T-helper 2 cell treated with Interferon-gamma antibody and Interleukin-4, amounts not matched to agents 5 μg/mL and 100 μg/mL, for 36 hours (primary cell): ENCODE data around the gene CHD5.

ENCODE experiments used
- DNase-seq: peaks from one replicate; pipeline ENCODE4 v3.0.0; 2021; ENCODE audit warnings: low spot score
- H3K27ac Mint-ChIP-seq: one replicate; pipeline ENCODE4 v1.8.0; 2021; ENCODE audit warnings: mild to moderate bottlenecking, mixed read lengths
- H3K27me3 Mint-ChIP-seq: one replicate; pipeline ENCODE4 v1.8.0; 2021; ENCODE audit warnings: low read depth, mixed read lengths
- H3K36me3 Mint-ChIP-seq: one replicate; pipeline ENCODE4 v1.8.0; 2021; ENCODE audit warnings: low read depth, mixed read lengths
- H3K4me1 Mint-ChIP-seq: one replicate; pipeline ENCODE4 v1.8.0; 2021; ENCODE audit warnings: low read depth, mixed read lengths
- H3K4me3 Mint-ChIP-seq: one replicate; pipeline ENCODE4 v1.8.0; 2022; ENCODE audit warnings: mild to moderate bottlenecking, moderate library complexity, mixed read lengths
- H3K9me3 Mint-ChIP-seq: one replicate; pipeline ENCODE4 v1.8.0; 2021; ENCODE audit warnings: mixed read lengths

Gene CHD5

DNA sequence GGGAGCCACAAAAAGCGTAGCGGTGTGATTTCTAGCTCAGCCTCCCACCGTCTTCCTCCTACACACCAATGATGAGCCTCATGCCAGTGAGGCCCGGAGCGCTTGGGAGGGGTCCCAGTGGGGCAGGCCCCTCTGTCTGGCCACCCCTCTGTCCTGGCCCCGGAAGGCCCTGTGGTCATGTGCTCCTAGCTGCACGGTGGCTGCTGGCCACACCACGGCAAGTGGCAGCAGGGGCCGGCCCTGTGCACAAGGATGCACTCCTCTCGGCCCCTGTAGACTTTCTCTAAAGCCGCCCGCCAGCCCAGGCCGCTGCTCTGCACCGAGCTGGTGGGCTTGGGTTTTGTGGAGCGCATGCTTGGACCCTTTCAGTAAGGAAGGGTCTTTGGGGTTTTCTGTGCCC is 80.8 kb downstream of the CHD5 start:
- Mint-ChIP-seq H3K4me3 (no peak overlapping the region), H3K27me3 (no peaks in the 10 kb centered on the region), H3K27ac (no peak overlapping the region), H3K9me3 (no peaks in the 10 kb centered on the region), H3K36me3 (peaks cover 22% of the 10 kb centered on the region), H3K4me1 (no peaks in the 10 kb centered on the region)
- DNase-seq, result no peak

DNA sequence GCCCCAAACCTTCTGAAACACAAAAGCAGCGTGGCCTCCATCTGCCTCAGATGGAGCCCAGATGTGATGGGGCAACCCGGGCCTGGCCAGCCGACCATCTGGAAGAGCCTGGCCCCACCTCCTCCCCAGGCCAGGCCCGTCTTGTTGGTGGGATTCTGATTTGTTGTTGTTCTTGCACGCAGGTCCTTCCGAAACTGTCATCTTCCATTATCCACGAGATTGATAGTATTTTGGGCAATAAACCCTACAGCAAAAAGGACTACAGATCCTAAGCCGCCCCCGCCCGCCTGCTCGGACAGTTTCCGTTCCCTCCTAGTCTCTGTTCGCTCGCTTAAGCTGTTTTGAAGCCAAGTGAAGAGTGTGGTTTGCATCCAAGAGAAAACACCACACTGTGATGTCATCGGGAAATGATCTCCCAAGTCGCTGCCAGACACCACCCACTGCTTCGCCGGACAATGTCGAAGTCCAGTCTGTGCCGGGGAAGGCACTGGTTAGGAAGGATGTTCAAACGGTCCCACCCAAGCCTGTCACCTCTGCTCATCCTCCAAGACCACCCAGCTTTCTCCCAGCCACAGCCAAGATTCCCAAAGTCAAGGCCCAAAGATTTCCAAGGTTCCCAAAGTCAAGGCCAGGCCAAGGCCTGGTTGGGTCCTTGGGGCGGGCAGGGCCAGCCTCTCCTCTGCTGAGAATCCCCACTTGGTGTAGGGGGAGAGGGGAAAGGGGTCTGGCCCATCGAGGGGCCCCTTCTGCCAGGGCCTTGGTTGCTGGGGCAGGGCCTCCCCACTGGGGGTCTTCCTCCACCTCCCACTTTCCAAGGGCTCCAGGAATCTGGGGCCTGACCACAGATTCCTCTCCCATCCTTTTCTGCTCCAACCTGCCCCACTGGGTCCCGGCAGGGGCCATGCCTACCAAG is 81.6 kb downstream of the CHD5 start:
- H3K27ac Mint-ChIP-seq, result no peak overlapping the region
- no peaks in the 10 kb centered on the region for H3K9me3 Mint-ChIP-seq
- no peak overlapping the region for H3K4me3 Mint-ChIP-seq
- H3K36me3 Mint-ChIP-seq, result peaks cover 30% of the 10 kb centered on the region
- no peaks in the 10 kb centered on the region for H3K4me1 Mint-ChIP-seq
- no peaks in the 10 kb centered on the region for H3K27me3 Mint-ChIP-seq
- no peak for DNase-seq

DNA sequence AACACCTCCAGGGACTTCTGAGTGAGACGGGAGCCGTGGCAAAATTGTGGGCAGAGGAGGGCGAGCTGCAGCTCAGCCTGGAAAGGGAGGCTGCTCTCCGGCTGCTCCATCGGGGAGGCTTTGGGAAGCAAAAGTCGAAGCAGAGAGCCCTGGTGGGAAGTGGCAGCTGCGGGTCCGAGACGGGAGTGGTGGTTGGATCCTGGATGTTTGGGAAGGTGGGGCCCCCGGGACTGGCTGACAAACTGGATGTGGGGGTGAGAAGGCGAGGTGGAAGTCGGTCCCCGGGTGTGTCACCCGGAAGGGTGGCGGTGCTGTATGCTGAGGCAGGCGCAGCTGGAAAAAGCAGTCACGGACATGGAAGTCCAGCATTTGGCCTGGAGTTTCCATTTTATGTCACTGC is 82.3 kb downstream of the CHD5 start:
- Mint-ChIP-seq H3K4me3 (no peak overlapping the region), H3K27me3 (no peaks in the 10 kb centered on the region), H3K9me3 (no peaks in the 10 kb centered on the region), H3K36me3 (peaks cover 36% of the 10 kb centered on the region), H3K4me1 (no peaks in the 10 kb centered on the region), H3K27ac (peak overlapping the region; percentile 2)
- no peak for DNase-seq

DNA sequence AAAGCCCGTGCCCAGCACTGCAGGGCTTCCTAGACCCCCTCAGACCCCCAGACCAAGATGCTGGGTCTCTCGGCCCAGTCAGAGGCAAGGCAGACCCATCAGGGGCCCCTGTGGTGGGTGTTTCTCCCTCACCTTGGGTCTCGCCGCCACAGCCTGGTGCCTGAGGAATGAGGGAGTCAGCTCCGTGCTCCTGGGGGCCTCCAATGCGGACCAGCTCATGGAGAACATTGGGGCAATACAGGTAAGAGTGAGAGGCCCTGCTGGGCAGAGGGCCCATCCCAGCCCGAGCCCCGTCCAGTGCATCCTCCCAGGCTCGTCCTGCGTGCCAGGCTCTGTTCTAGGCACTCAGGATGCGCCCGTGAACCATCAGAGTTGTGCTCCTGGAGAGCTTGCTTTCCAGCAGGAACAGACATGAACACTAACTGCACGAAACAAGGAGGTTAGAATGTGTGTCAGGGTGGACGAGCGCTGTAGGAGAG is 83.0 kb downstream of the CHD5 start:
- H3K4me3 Mint-ChIP-seq, result no peak overlapping the region
- H3K4me1 Mint-ChIP-seq, result no peaks in the 10 kb centered on the region
- H3K36me3 Mint-ChIP-seq, result peaks cover 36% of the 10 kb centered on the region
- peak overlapping the region; percentile 2 for H3K27ac Mint-ChIP-seq
- H3K27me3 Mint-ChIP-seq, result no peaks in the 10 kb centered on the region
- DNase-seq, result no peak
- no peaks in the 10 kb centered on the region for H3K9me3 Mint-ChIP-seq

DNA sequence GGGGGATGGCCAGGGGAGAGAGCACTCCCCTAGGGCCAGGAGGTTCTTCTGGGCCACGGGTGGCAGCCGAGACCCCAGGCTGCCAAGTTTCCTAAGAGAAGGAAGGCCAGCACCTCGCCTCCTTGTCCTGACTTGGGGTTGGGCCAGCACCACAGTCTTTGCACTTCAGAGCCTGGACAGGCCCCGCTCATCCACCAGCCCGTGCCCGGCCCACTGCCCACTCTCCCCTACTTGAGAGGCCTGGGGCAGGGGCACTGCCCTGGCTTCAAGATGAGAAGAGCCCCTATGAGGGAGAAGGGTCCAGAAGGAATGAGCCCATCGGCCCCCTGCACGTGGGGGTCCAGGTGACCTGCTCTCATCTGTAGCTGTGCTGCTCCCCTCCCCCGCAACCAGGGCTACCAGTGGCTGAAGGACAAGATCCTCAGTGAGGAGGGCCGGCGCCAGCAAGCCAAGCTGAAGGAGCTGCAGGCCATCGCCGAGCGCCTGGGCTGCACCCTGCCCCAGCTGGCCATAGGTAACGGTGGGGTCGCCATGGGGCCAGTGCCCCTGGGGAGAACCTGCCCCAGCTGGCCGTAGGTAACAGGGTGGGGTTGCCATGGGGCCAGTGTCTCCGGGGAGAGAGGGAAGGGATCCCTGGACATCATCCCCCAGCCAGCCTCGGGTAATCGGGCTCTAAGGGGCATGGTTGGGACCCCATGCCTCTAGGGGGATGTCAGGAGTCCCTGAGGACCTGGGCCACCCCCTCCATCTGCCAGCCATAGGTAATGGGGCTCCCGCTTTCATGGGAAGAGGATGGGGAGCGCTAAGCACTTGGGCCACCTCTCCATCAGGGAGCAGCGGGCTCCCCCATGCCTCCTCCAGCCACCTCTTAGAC is 83.6 kb downstream of the CHD5 start:
- Mint-ChIP-seq H3K4me3 (no peak overlapping the region), H3K4me1 (no peaks in the 10 kb centered on the region), H3K9me3 (no peaks in the 10 kb centered on the region), H3K27me3 (no peaks in the 10 kb centered on the region), H3K27ac (no peak overlapping the region), H3K36me3 (peaks cover 36% of the 10 kb centered on the region)
- no peak for DNase-seq

DNA sequence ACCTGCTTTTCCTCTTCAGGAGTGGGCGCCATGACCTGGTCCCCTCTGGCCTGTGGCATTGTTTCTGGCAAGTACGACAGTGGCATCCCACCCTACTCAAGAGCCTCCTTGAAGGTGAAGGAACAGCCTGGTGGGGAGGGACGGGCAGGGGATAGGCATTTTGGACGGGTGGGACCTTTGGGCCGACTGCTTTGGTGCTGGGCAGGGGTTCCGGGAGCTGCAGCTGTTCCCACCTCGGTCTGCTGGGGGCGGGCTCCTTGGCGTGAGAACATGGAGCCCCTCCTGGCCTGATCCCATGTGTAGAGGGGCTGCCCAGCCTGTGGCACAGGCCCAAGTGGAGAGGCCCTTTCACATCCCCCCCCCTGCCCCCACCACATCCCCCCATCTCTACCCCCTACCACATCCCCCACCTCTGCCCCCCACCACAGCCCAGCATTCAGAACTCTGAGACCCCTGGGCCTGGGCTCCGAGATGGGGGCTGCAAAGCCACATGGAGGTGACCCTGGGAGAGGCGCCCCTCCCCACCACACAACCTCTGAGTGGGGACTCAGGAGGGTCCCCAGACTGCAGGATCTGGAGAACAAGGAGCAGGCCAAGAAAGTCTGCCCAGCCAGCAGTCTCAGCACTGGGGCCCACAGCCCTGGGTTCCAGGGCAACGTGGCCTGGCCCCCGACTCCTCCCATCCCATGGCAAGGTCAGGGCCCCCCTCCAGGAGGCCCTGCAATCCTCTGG is 84.4 kb downstream of the CHD5 start:
- H3K4me3 Mint-ChIP-seq, result no peak overlapping the region
- no peaks in the 10 kb centered on the region for H3K4me1 Mint-ChIP-seq
- no peak for DNase-seq
- H3K27ac Mint-ChIP-seq, result no peak overlapping the region
- peaks cover 43% of the 10 kb centered on the region for H3K36me3 Mint-ChIP-seq
- H3K27me3 Mint-ChIP-seq, result no peaks in the 10 kb centered on the region
- H3K9me3 Mint-ChIP-seq, result no peaks in the 10 kb centered on the region

DNA sequence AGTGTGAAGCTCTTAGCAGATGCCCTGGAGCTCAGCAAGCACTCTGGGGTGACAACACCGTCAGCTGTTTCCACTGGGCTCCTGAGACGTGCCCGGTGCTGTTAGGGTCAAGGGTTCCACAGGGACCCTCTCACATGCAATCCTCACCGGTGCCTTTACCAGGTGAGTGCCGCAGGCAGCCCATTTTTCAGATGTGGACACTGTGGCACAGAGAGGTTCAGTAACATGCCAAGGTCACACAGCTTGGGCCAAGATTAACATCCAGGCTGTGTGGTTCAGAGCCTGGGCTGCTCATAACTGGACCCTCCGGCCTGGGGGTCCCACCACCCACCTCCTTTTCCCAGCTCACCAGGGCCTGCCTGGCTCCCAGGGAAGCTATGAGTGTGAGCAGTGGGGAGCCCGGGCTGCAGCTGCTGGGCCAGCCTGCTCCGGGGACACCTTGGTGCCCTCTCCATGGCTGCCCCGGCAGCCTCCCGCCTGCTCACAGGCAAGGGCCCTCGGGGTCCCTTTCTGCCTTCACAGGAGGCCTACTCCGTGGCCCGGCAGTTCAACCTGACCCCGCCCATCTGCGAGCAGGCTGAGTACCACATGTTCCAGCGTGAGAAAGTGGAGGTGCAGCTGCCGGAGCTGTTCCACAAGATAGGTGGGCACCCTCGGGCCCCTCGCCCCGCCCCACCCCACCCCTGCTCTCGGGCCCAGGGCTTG is 85.2 kb downstream of the CHD5 start:
- DNase-seq, result no peak
- Mint-ChIP-seq H3K27ac (no peak overlapping the region), H3K4me3 (no peak overlapping the region), H3K4me1 (no peaks in the 10 kb centered on the region), H3K36me3 (peaks cover 44% of the 10 kb centered on the region), H3K9me3 (no peaks in the 10 kb centered on the region), H3K27me3 (no peaks in the 10 kb centered on the region)

DNA sequence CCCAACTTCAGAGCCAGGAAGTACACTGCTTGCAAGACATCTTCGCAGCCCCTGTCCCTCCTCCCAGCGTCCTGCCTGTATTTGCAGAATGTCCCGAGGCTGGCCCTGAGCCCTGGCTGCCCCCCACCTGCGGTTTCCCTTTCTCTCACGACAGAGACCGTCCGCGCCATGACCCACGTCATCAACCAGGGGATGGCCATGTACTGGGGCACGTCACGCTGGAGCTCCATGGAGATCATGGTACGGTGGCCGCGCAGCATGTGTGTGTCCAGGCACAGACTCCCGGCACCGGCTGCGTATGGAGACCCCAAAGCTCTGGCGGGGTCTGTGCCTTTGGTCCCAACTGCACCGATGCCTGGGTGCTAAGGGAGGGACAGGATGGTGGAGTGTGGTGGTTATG is 85.9 kb downstream of the CHD5 start:
- no peaks in the 10 kb centered on the region for H3K27me3 Mint-ChIP-seq
- H3K9me3 Mint-ChIP-seq, result no peaks in the 10 kb centered on the region
- DNase-seq, result no peak
- no peaks in the 10 kb centered on the region for H3K4me1 Mint-ChIP-seq
- H3K36me3 Mint-ChIP-seq, result peaks cover 44% of the 10 kb centered on the region
- H3K4me3 Mint-ChIP-seq, result no peak overlapping the region
- no peak overlapping the region for H3K27ac Mint-ChIP-seq

DNA sequence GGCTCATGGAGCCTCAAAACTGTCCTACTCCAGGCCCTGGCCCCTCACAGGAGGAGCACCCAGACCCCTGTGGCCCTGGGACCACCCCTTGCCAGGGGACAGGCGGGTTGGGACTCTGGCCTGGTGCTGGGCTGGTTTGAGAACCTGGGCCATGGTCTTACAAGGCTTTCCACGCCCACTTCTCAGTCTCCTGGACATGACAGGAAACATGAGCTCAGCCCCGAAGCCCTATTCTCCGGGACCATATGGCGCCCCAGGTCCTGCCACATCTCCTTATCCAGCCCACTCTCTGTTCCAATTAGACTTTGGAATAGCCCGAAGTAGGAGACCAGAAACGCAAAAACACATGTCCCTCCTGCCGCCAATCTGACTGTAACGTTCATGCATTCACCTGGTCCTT is 86.5 kb downstream of the CHD5 start:
- DNase-seq, result no peak
- Mint-ChIP-seq H3K27ac (no peak overlapping the region), H3K4me1 (no peaks in the 10 kb centered on the region), H3K36me3 (peaks cover 42% of the 10 kb centered on the region), H3K4me3 (no peak overlapping the region), H3K9me3 (no peaks in the 10 kb centered on the region), H3K27me3 (no peaks in the 10 kb centered on the region)

DNA sequence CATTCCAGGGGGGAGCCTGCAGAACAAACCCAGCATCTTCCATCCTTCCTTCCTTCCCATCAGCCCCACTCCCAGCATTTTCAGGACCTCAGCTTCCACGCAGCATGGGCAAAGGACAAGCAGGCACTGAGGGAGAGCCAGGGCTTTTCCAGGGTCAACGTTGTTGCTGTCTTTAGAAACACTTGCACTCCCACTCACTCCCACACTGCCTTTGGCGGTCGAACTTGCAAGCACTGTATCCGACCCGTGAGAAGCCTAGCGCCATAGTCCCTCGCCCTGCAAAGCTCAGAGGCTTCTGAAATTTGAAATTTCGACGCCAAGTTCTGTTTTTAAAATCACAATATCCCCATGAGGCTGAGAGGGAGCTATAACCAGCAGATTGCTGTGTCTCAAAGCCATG is 87.0 kb downstream of the CHD5 start:
- Mint-ChIP-seq H3K27ac (no peak overlapping the region), H3K36me3 (peaks cover 39% of the 10 kb centered on the region), H3K4me1 (no peaks in the 10 kb centered on the region), H3K4me3 (no peak overlapping the region), H3K9me3 (no peaks in the 10 kb centered on the region), H3K27me3 (no peaks in the 10 kb centered on the region)
- no peak for DNase-seq

DNA sequence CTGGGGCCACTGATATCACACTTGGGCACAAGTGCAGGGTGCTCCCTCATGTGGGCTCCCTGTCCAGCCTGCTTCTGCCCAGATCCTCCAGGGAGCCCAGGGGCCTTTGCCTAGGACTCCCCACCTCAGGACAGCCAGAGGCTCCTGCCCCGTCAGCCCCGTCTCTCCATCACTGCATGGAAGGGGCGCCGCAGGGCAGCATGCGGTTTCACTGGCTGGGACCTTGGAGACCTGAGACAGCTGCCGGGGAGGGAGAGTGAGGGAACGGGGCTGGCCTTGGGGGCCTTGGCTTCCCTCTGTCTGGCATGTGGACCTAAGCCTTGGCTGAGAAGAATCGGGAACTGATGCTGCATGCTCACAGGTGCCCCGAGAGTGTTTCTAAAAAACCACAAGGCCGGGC is 87.9 kb downstream of the CHD5 start:
- H3K36me3 Mint-ChIP-seq, result peaks cover 34% of the 10 kb centered on the region

DNA sequence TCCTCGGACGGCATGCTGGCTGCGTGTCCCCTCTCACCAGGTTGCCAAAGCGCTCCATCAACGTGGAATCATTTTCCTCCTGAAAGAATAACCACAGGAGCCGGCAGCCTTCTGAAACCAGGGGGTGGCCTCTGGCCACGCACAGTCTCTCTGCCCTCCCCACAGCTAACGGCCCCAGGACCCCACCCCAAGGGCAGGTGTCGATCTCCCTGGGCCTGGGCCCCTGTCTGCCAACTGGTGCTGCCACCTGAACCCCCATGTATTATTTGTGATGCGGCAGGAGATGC is 88.4 kb downstream of the CHD5 start:
- no peak for DNase-seq
- Mint-ChIP-seq H3K4me1 (no peaks in the 10 kb centered on the region), H3K36me3 (peaks cover 35% of the 10 kb centered on the region), H3K27me3 (no peaks in the 10 kb centered on the region), H3K4me3 (no peak overlapping the region), H3K9me3 (no peaks in the 10 kb centered on the region), H3K27ac (no peak overlapping the region)

More for the DNA sequence above, 87.9 kb downstream of the CHD5 start:
- Mint-ChIP-seq H3K4me1 (no peaks in the 10 kb centered on the region), H3K9me3 (no peaks in the 10 kb centered on the region), H3K27me3 (no peaks in the 10 kb centered on the region), H3K27ac (no peak overlapping the region), H3K4me3 (no peak overlapping the region)
- no peak for DNase-seq

DNA sequence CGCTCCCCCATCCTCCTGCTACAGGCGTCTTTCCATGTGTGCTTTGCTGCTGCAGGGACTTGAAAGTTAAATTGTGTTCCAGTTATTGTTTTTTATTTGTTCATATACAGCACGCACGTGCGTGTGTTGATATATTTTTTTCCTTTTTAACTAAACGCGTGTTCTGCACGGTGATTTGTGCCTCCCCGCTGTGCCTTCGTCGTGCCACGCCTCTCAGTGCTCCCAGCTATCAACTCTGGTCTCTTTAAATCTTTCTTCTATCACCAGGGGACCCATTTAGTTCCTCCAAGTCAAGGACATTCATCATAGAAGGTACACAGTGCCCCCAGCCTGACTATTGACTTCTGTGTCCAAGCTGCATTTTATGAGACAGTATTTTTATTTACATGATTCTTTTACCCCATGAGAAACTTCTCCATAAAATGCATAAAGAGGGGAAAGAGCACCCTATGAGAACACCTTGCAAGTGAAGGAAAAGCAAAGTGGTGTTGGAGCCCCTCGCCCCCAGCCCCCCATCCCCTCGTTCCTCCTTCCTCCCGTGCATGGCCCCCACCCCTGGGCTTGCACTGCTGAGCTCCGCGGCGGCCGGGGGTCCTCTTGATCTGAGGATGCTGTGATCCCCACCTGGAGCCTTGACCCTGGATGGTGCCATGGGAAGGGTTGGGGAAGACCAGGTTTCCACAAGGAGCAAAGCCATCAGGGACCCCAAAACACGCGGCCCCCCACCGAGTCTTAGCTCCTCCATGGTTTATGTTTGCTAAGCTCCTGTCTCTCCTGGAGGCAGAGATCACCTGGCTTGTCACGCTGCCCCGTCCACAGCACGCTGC is 88.9 kb downstream of the CHD5 start:
- H3K27ac Mint-ChIP-seq, result peak overlapping the region; percentile 6
- H3K27me3 Mint-ChIP-seq, result no peaks in the 10 kb centered on the region
- no peaks in the 10 kb centered on the region for H3K4me1 Mint-ChIP-seq
- H3K4me3 Mint-ChIP-seq, result no peak overlapping the region
- H3K36me3 Mint-ChIP-seq, result peaks cover 39% of the 10 kb centered on the region
- H3K9me3 Mint-ChIP-seq, result no peaks in the 10 kb centered on the region
- DNase-seq, result no peak
